ENCODE results near the gene LMBRD1. TPM values are rescaled to one million over a fixed set of nuclear protein-coding genes. Genes with fewer than 3 reads are reported as not detected.

The LMBRD1 gene
- total and polyA plus RNA-seq, 2 of the 4 experiments (the other 2 are of a cell fraction), result 3.9 to 8.7 TPM

- no peak overlapping the region for H3K4me3 ChIP-seq (ENCODE audit: insufficient read depth, low read depth, low read length)
- H3K9ac ChIP-seq (ENCODE audit: low read depth, low read length), result no peak overlapping the region
- ChIA-PET POLR2A (ENCODE audit: unreplicated experiment) (no interaction called here), CTCF (no interaction called here)
- no peak overlapping the region for H2BK5ac ChIP-seq (ENCODE audit: low read depth, low read length, poor library complexity, severe bottlenecking)
- H2BK15ac ChIP-seq (ENCODE audit: low read depth, low read length), result no peak overlapping the region
- no peaks in the 10 kb centered on the region for H3K4me1 ChIP-seq (ENCODE audit: control insufficient read depth, insufficient read depth, low read length)
- H3K79me1 ChIP-seq (ENCODE audit: low read depth in 1 of 2, low read length in 2 of 2), result no peaks in the 10 kb centered on the region; a peak in 1 of 4 replicates
- no TSS peak for BruUV-seq (replicated peaks)
- H3K18ac ChIP-seq (ENCODE audit: low read depth, low read length), result no peak overlapping the region
- in situ Hi-C loops (cut with MboI; ENCODE audit: low sequenced_read_pairs), result no loop called here
- H3K36me3 ChIP-seq (ENCODE audit: control insufficient read depth, insufficient read depth, low read length), result no peaks in the 10 kb centered on the region
- H3K27ac ChIP-seq (ENCODE audit: insufficient read depth, low read length), result no peak overlapping the region
- no peaks in the 10 kb centered on the region for H3K27me3 ChIP-seq (ENCODE audit: control insufficient read depth, insufficient read depth, low read length)
- H3K4ac ChIP-seq (ENCODE audit: low read depth, low read length), result no peak overlapping the region
- dilution Hi-C loops (cut with HindIII; ENCODE audit: low sequenced_read_pairs, unreplicated experiment), result no loop called here
- H3K9me3 ChIP-seq (ENCODE audit: control insufficient read depth, insufficient read depth, low read length), result no peaks in the 10 kb centered on the region
- no peak overlapping the region for H3K14ac ChIP-seq (replicated peaks; ENCODE audit: low read depth, low read length)
- H3K9me1 ChIP-seq (ENCODE audit: insufficient read depth, low read length), result peaks cover 3% of the 10 kb centered on the region; the same call in 1 of the 2 replicates
- no peak overlapping the region for H2BK20ac ChIP-seq (ENCODE audit: low read depth, low read length)
- no peak overlapping the region for H3K23ac ChIP-seq (ENCODE audit: low read depth, low read length)
- no peak overlapping the region for H4K5ac ChIP-seq (ENCODE audit: low read depth, low read length)
- H4K20me1 ChIP-seq (ENCODE audit: insufficient read depth, low read length), result no peaks in the 10 kb centered on the region
- intact Hi-C loops (cut with micrococcal nuclease), result no loop called here
- TF ChIP-seq NFE2L2 (IDR thresholded peaks at IDR 0.05; ENCODE audit: low read depth, low read length) (no peak), RCOR1 (IDR thresholded peaks at IDR 0.05; ENCODE audit: insufficient replicate concordance, low read length) (no peak), MXI1 (IDR thresholded peaks at IDR 0.05; ENCODE audit: borderline replicate concordance, low read depth, low read length) (no peak), CHD1 (IDR thresholded peaks at IDR 0.05; ENCODE audit: low read depth, low read length) (no peak), BHLHE40 (IDR thresholded peaks at IDR 0.05; ENCODE audit: low read depth, low read length) (no peak), RAD21 (IDR thresholded peaks at IDR 0.05; ENCODE audit: low read length) (no peak)
- no peak overlapping the region for H3K56ac ChIP-seq (ENCODE audit: extremely low read depth, insufficient read depth, low read length)
- no CpG with 5 or more reads among the region's 3 CpGs for WGBS, 2 experiments (ENCODE audit: extremely low coverage in 2 of 2, insufficient read length in 1 of 2)
- H2AK5ac ChIP-seq (ENCODE audit: low read depth, low read length), result no peak overlapping the region
- no peak overlapping the region for H3K4me2 ChIP-seq (ENCODE audit: low read depth, low read length)
- no peak overlapping the region for H4K8ac ChIP-seq (ENCODE audit: low read depth in 2 of 2, low read length in 2 of 2)
- H2AK9ac ChIP-seq (replicated peaks; ENCODE audit: low read depth, low read length, poor library complexity), result no peak overlapping the region
- no peak for ATAC-seq (ENCODE audit: low read depth)
- no peak overlapping the region for H2AFZ ChIP-seq (replicated peaks; ENCODE audit: low read length, poor library complexity)
- no peak overlapping the region for H4K91ac ChIP-seq (ENCODE audit: insufficient read depth, low read depth, low read length)
- H2BK120ac ChIP-seq (ENCODE audit: low read depth, low read length), result no peak overlapping the region
- DNase-seq, result no peak
Measured at GRCh38 chr6:69722683-69723082, 74.1 kb downstream of the LMBRD1 start.
